GM19240 (cell line): ENCODE data around the gene REM2.
A peak's percentile ranks its signal among the peaks of the same experiment; 100 is the strongest.

ENCODE experiments used
- DNase-seq: peaks from one replicate; pipeline ENCODE4 v3.0.0; 2011; ENCODE audit warnings: low spot score; ENCODE audit not compliant: insufficient read length

The REM2 gene

GRCh38 chr14:22928237-22929103, 45.4 kb downstream of the REM2 start:
- no peak for DNase-seq

GRCh38 chr14:22929104-22929960, 46.3 kb downstream of the REM2 start, which contains the start of gene PRMT5:
Gene PRMT5, minus strand, starts transcription at chr14:22929376. Its CDS starts 15 bp downstream, at chr14:22929361.
- peak; percentile 89 for DNase-seq

- no peak for DNase-seq
These were observed 46.9 kb downstream of the REM2 start for GRCh38 chr14:22929961-22930364.

GRCh38 chr14:22932146-22932545, 49.1 kb downstream of the REM2 start:
- no peak for DNase-seq

- DNase-seq: no peak
These were observed 52.1 kb downstream of the REM2 start for GRCh38 chr14:22935156-22935555.
